SK-N-SH treated with all-trans-retinoic acid at 6 μM for 48 hours (cell line): ENCODE data around the gene KIAA1328.

ENCODE experiments used
- ARNTL ChIP-seq: fragments of 450-650 bp; formaldehyde crosslinking; IDR thresholded peaks from 2 replicates; pipeline ENCODE4 v1.5.0; 2020; ENCODE audit warnings: low read depth, mild to moderate bottlenecking, moderate library complexity, borderline replicate concordance
- CSDC2 ChIP-seq: fragments of 250-450 bp; sonication (Bioruptor Pico); IDR thresholded peaks from 2 replicates; pipeline ENCODE4 v1.5.0; 2020; ENCODE audit warnings: mild to moderate bottlenecking, moderate library complexity
- POU6F1 ChIP-seq: fragments of 250-450 bp; sonication (Bioruptor Pico); IDR thresholded peaks from 2 replicates; pipeline ENCODE4 v1.8.0; 2021; ENCODE audit warnings: low read depth, mild to moderate bottlenecking, moderate library complexity, borderline replicate concordance
- RARB ChIP-seq: fragments of 250-450 bp; sonication (Bioruptor Pico); IDR thresholded peaks from 2 replicates; pipeline ENCODE4 v1.8.0; 2021; ENCODE audit warnings: mild to moderate bottlenecking, moderate library complexity
- TSHZ2 ChIP-seq: fragments of 250-450 bp; sonication (Bioruptor Pico); IDR thresholded peaks from 2 replicates; pipeline ENCODE4 v1.5.0; 2020; ENCODE audit warnings: mild to moderate bottlenecking, moderate library complexity
- ZFP30 ChIP-seq: fragments of 450-650 bp; formaldehyde crosslinking; IDR thresholded peaks from 2 replicates; pipeline ENCODE4 v1.5.0; 2022; ENCODE audit warnings: mild to moderate bottlenecking, moderate library complexity
- ZNF70 ChIP-seq: fragments of 450-650 bp; formaldehyde crosslinking; IDR thresholded peaks from 2 replicates; pipeline ENCODE4 v1.5.0; 2020; ENCODE audit warnings: mild to moderate bottlenecking, moderate library complexity
- TF ChIP-seq, protein P1 (sequence below): fragments of 250-450 bp; sonication (Bioruptor Pico); IDR thresholded peaks from 2 replicates; pipeline ENCODE4 v1.8.0; 2020; ENCODE audit warnings: mild to moderate bottlenecking, moderate library complexity, borderline replicate concordance

- TF ChIP-seq RARB (CRISPR knock-in tag) (no peak), TSHZ2 (CRISPR knock-in tag) (no peak), ZFP30 (CRISPR knock-in tag) (no peak), ARNTL (no peak), POU6F1 (CRISPR knock-in tag) (no peak), ZNF70 (CRISPR knock-in tag) (no peak), CSDC2 (CRISPR knock-in tag) (no peak)
- TF ChIP-seq, protein P1, sequence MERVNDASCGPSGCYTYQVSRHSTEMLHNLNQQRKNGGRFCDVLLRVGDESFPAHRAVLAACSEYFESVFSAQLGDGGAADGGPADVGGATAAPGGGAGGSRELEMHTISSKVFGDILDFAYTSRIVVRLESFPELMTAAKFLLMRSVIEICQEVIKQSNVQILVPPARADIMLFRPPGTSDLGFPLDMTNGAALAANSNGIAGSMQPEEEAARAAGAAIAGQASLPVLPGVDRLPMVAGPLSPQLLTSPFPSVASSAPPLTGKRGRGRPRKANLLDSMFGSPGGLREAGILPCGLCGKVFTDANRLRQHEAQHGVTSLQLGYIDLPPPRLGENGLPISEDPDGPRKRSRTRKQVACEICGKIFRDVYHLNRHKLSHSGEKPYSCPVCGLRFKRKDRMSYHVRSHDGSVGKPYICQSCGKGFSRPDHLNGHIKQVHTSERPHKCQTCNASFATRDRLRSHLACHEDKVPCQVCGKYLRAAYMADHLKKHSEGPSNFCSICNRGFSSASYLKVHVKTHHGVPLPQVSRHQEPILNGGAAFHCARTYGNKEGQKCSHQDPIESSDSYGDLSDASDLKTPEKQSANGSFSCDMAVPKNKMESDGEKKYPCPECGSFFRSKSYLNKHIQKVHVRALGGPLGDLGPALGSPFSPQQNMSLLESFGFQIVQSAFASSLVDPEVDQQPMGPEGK (CRISPR knock-in tag) = no peak
Observed at GRCh38 chr18:36821681-36822080, 7.2 kb upstream of the KIAA1328 start.
